NCI-H187 (cell line): ENCODE measurements around the gene EPM2AIP1.
A peak's percentile ranks its signal among the peaks of the same experiment; 100 is the strongest.
"Not testable (repeated sequence)": the region's sequence is repeated elsewhere in the genome, so short reads cannot be mapped to it uniquely, and the experiment has no call there.

ENCODE experiments used
- DNase-seq, 2 experiments: peaks; one replicate each; lab custom pipeline; 2025; lab: John Stamatoyannopoulos, UW

The EPM2AIP1 gene

DNA sequence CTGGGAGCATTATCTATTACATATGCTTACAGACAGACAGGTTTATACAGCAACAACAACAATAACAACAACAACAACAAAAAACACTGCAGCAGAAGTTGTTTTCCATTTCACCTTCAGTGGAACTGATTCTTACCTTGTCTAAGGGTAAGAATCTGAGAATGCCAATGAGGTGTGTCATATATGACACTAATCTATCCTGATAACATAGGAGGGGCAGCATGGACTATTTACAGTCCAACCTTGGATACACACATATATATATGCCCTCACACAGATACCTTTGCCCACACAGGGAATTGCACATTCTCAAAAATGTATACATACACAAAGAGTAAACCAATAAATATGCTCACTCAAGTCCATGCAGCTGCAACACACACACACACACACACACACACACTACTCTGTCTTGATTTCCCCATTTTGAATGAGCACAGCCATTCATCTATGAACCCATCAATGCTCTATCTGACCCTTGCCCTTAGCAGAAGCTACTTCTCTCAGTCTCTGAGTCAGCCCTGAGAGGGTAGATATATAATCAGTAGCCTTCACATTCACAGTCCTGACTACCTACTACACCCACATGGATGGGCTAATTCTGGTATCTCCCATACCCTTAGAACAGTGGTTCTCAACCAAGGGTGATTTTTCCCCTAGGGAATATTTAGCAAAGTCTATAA is 38.3 kb downstream of the EPM2AIP1 start:
- no peak for DNase-seq

GRCh38 chr3:36947814-36948213 is 45.1 kb downstream of the EPM2AIP1 start:
- not testable (repeated sequence) for DNase-seq

GRCh38 chr3:36945333-36945980 is 47.5 kb downstream of the EPM2AIP1 start:
- DNase-seq: no peak

DNA sequence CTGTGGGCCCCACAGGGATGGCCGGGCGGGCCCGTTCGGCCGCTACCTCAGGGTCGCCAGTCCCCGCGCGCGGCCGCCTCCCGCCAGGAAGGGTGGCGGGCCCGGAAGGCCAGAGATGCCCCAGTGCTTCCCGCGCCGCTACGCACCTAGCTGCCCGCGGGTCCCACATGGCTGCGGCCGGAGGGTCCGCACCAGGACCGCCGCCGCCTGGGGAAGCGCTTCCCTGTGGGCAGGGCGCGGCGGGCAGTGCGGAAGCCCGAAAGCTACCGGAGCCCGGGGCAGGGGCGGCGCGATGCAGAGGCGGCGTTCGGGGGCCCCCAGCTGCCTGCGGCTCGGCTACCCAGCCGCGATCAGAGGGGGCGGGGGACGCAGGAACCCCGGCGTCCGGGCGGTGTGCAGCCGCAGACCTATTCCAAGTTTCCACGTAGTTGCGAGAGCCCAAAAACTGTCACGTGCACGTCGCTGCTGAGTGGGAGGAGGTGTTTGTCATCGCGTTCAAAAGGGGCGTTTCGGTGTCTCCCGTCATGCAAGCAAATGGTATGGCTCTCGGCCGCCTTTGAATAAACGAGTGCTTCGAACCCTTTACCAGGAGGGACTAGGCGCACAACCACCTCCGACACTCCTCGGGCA is 48.2 kb downstream of the EPM2AIP1 start, which contains the start of gene TRANK1:
TRANK1 (minus strand) TSS at position 414 of the 630 bp plus-strand sequence; CDS start at position 169, 245 bp downstream.
- no peak for DNase-seq

GRCh38 chr3:36944012-36944640 is 48.8 kb downstream of the EPM2AIP1 start:
- DNase-seq: peak in 1 of 2 experiments; percentile 12

GRCh38 chr3:36943601-36944000 is 49.3 kb downstream of the EPM2AIP1 start:
- DNase-seq: no peak

DNA sequence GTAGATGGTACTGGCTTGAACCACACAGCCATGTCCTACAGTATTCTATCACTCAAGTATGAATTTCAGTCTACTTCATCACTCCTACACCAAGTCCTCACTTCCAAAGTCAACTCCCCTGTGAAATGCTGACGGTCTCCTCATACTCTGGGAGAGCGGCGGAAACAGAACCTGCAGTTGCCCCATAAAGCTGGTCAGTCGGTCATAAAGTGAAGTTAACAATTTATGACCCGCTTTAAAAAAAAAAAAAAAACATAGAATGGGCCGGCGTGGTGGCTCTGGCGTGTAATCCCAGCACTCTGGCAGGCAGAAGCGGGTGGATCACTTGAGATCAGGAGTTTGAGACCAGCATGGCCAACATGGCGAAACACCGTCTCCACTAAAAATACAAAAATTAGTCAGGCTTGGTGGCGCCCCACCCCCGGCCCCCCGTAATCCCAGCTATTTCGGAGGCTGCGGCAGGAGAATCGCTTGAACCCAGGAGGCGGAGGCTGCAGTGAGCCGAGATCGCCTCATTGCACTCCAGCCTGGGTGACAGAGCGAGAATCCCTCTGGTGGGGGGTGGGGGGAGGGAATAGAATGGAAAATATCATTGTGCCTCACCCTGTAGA is 50.2 kb downstream of the EPM2AIP1 start:
- DNase-seq: no peak

DNA sequence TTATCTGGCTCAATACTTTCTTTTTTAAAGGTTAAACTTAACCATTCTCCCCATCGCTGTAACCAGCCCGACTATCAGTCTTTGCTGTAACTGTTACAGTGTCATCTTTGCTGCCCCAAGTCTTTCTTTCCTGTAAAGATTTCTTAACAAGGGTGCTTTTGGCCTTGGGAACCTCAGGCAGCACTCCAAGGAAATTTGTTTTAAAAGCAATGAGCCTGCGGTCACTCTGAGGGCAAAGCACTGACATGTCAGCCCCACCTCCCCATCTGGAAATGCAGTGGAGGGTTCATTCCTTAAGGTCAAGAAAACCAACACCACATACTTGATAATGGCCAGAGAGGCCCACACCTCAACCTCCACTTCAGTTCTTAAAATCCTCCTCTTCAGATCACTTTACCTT is 51.3 kb downstream of the EPM2AIP1 start:
- DNase-seq: no peak

DNA sequence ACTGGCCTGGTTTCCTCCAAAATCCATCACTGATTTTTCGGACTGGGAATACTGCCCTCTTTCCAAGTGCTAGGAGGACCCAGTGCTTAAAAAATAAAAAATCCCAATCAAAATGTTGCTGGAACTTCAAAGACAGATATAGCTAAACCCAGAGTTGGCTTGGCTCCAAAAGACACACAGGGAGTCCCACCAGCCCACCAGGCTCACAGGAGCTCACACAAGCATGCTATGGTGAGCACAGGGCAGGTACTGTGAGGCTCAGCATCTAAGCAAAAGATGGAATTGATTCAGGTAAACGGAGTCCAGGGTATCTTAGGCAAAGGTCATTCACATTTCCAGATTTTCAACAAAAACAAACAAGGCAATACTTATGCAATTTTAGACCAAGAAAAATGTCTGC is 51.8 kb downstream of the EPM2AIP1 start:
- no peak for DNase-seq

- no peak for DNase-seq
Observed at GRCh38 chr3:36937492-36937891, 55.4 kb downstream of the EPM2AIP1 start.
